Colonic mucosa (tissue), 4 donors: Measurements from ENCODE around the gene PRPF19. TPM values are rescaled to one million over a fixed set of nuclear protein-coding genes. Genes with fewer than 3 reads are reported as not detected.

Experiments
- DNase-seq: peaks from one replicate; pipeline ENCODE4 v3.0.0-alpha.2; 2020
- H3K27ac ChIP-seq: fragments of 200-600 bp; one replicate; pipeline ENCODE4 v1.8.0; 2021
- H3K27me3 ChIP-seq: fragments of 200-600 bp; one replicate; pipeline ENCODE4 v1.8.0; 2021
- H3K36me3 ChIP-seq: fragments of 200-600 bp; one replicate; pipeline ENCODE4 v1.8.0; 2021
- H3K4me1 ChIP-seq: fragments of 200-600 bp; one replicate; pipeline ENCODE4 v1.8.0; 2021; ENCODE audit warnings: mild to moderate bottlenecking
- H3K4me3 ChIP-seq: fragments of 200-600 bp; one replicate; pipeline ENCODE4 v1.8.0; 2021
- H3K9ac ChIP-seq, 2 donors: one replicate each; pipeline ENCODE4 v1.7.0; 2013; ENCODE audit warnings: control low read depth in 2 of 2, low read depth in 2 of 2, low read length in 2 of 2
- H3K9me3 ChIP-seq: fragments of 200-600 bp; one replicate; pipeline ENCODE4 v1.8.0; 2021
- CTCF ChIP-seq: fragments of 200-600 bp; IDR thresholded peaks from one replicate; pipeline ENCODE4 v1.8.0; 2022; ENCODE audit warnings: antibody characterized with exemption, mild to moderate bottlenecking
- intact Hi-C: fragments of 100-400 bp; cut with DNase I; formaldehyde crosslinking; loops from one replicate; pipeline ENCODE4 v1.14.1; 2022
- total RNA-seq, 2 donors: library from RNA; stranded (reverse); fragmentation: NEBNext Ultra II Directional in 1 of 2; extraction: Animal tissue kit (Norgen Biotek cat#: 25700) in 1 of 2; gene quantifications; one replicate each; pipeline ENCODE4 v1.2.1, GENCODE V29; 2021
- donor health status: healthy.
- donor health status: DM: no; HTN: no; CAD: no.
- donor health status: DM: no; HTN: no; CAD: no.

The PRPF19 gene
- total RNA-seq, 2 donors from 2014 or later = 59.3 to 172 TPM

- Histone ChIP-seq H3K9ac (no peak overlapping the region), H3K36me3 (no peaks in the 10 kb centered on the region), H3K27ac (no peak overlapping the region), H3K27me3 (no peaks in the 10 kb centered on the region), H3K4me1 (no peaks in the 10 kb centered on the region), H3K9me3 (no peaks in the 10 kb centered on the region), H3K4me3 (no peak overlapping the region)
- DNase-seq = no peak
- no peak for TF ChIP-seq CTCF
- intact Hi-C loops = no loop called here
Observed at GRCh38 chr11:60934124-60934789, 27.9 kb upstream of the PRPF19 start.

GRCh38 chr11:60933416-60934123, 27.2 kb upstream of the PRPF19 start:
- DNase-seq = no peak
- TF ChIP-seq CTCF = no peak
- Histone ChIP-seq H3K27ac (no peak overlapping the region), H3K9me3 (no peaks in the 10 kb centered on the region), H3K4me3 (no peak overlapping the region), H3K9ac (no peak overlapping the region), H3K4me1 (no peaks in the 10 kb centered on the region), H3K36me3 (no peaks in the 10 kb centered on the region), H3K27me3 (no peaks in the 10 kb centered on the region)
- intact Hi-C loops = no loop called here

- Histone ChIP-seq H3K9me3 (no peaks in the 10 kb centered on the region), H3K4me1 (no peaks in the 10 kb centered on the region), H3K9ac (no peak overlapping the region), H3K27ac (no peak overlapping the region), H3K4me3 (no peak overlapping the region), H3K36me3 (no peaks in the 10 kb centered on the region), H3K27me3 (no peaks in the 10 kb centered on the region)
- intact Hi-C loops = no loop called here
- DNase-seq = no peak
- TF ChIP-seq CTCF = no peak
Observed at GRCh38 chr11:60932605-60933356, 26.4 kb upstream of the PRPF19 start.

GRCh38 chr11:60931917-60932316, 25.5 kb upstream of the PRPF19 start:
- intact Hi-C loops = no loop called here
- no peak for DNase-seq
- Histone ChIP-seq H3K4me1 (no peaks in the 10 kb centered on the region), H3K27me3 (no peaks in the 10 kb centered on the region), H3K36me3 (no peaks in the 10 kb centered on the region), H3K9me3 (no peaks in the 10 kb centered on the region), H3K9ac (no peak overlapping the region), H3K4me3 (no peak overlapping the region), H3K27ac (no peak overlapping the region)
- TF ChIP-seq CTCF = no peak

- Histone ChIP-seq H3K27me3 (peaks cover 3% of the 10 kb centered on the region), H3K9ac (no peak overlapping the region), H3K36me3 (no peaks in the 10 kb centered on the region), H3K4me1 (no peaks in the 10 kb centered on the region), H3K27ac (no peak overlapping the region), H3K9me3 (no peaks in the 10 kb centered on the region), H3K4me3 (no peak overlapping the region)
- intact Hi-C loops = no loop called here
- TF ChIP-seq CTCF = no peak
- no peak for DNase-seq
Observed at GRCh38 chr11:60930394-60930793, 24.0 kb upstream of the PRPF19 start.
